Measurements from ENCODE around the gene CHCHD5.

DNA sequence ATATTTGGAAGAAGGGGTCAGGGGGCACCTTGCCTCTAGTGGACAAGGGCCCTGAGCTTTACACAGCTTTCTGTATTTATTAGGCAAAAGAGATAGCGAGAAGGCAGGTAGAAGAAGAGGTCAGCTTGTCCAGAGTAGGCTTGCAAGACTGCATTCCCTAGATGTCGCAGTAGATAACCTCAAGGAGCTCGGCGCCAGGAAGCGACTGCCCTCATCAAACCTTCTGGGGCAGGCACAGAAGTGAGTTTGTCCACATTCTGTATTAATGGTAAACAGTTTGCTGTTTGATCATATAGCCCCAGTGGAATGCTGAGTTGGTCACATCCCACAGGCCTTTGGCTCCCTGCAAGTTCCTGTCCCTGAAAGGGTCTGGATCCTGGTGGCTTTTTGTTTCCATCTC is 7.0 kb downstream of the CHCHD5 start:
- TF ChIP-seq CREB1 (IDR thresholded peaks at IDR 0.05) (no peak), EP300 (IDR thresholded peaks at IDR 0.05; ENCODE audit: borderline replicate concordance in 1 of 2, low read depth in 2 of 2, low read length in 2 of 2) (no peak), SP1 (IDR thresholded peaks at IDR 0.05; ENCODE audit: low read depth, low read length) (no peak)
- TF ChIP-seq, protein P1, sequence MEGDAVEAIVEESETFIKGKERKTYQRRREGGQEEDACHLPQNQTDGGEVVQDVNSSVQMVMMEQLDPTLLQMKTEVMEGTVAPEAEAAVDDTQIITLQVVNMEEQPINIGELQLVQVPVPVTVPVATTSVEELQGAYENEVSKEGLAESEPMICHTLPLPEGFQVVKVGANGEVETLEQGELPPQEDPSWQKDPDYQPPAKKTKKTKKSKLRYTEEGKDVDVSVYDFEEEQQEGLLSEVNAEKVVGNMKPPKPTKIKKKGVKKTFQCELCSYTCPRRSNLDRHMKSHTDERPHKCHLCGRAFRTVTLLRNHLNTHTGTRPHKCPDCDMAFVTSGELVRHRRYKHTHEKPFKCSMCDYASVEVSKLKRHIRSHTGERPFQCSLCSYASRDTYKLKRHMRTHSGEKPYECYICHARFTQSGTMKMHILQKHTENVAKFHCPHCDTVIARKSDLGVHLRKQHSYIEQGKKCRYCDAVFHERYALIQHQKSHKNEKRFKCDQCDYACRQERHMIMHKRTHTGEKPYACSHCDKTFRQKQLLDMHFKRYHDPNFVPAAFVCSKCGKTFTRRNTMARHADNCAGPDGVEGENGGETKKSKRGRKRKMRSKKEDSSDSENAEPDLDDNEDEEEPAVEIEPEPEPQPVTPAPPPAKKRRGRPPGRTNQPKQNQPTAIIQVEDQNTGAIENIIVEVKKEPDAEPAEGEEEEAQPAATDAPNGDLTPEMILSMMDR (IDR thresholded peaks at IDR 0.05; ENCODE audit: control extremely low read depth in 1 of 3, insufficient read depth in 1 of 3, low read depth in 1 of 3, low read length in 3 of 3): no peak

Data from H1 (cell line).